Skeletal muscle tissue (tissue), 4 donors: ENCODE data around the gene ZG16. TPM values are rescaled to one million over a fixed set of nuclear protein-coding genes. Genes with fewer than 3 reads are reported as not detected.
"Not testable (repeated sequence)": the region's sequence is repeated elsewhere in the genome, so short reads cannot be mapped to it uniquely, and the experiment has no call there.

Experiments
- H3K27ac ChIP-seq: one replicate; pipeline ENCODE4 v1.7.0; 2013; ENCODE audit warnings: mild to moderate bottlenecking, low read depth, low read length, inconsistent platforms
- H3K27me3 ChIP-seq, 3 donors: one replicate each; pipeline ENCODE4 v1.7.0; 2013; ENCODE audit warnings: low read length in 3 of 3; ENCODE audit not compliant: control insufficient read depth in 3 of 3, insufficient read depth in 3 of 3
- H3K36me3 ChIP-seq, 3 donors: one replicate each; pipeline ENCODE4 v1.7.0; 2013; ENCODE audit warnings: low read length in 3 of 3; ENCODE audit not compliant: control insufficient read depth in 3 of 3, insufficient read depth in 3 of 3
- H3K4me1 ChIP-seq, 3 donors: one replicate each; pipeline ENCODE4 v1.7.0; 2013; ENCODE audit warnings: low read length in 3 of 3, mild to moderate bottlenecking in 3 of 3; ENCODE audit not compliant: control insufficient read depth in 3 of 3, insufficient read depth in 3 of 3
- H3K4me3 ChIP-seq, 3 donors: one replicate each; pipeline ENCODE4 v1.7.0; 2013; ENCODE audit warnings: low read length in 3 of 3
- H3K9ac ChIP-seq, 3 donors: one replicate each; pipeline ENCODE4 v1.7.0; 2013; ENCODE audit warnings: low read length in 3 of 3, mild to moderate bottlenecking in 3 of 3, moderate library complexity in 2 of 3, low read depth in 1 of 3
- H3K9me3 ChIP-seq, 3 donors: one replicate each; pipeline ENCODE4 v1.7.0; 2013; ENCODE audit warnings: low read length in 3 of 3; ENCODE audit not compliant: control insufficient read depth in 3 of 3
- total RNA-seq: library from RNA; depleted of rRNA; stranded (reverse); fragments of >200 nt; gene quantifications from one replicate; pipeline ENCODE4 v1.2.3, GENCODE V29; 2014
- donor health status: Osteomylitis.

ZG16 gene
- total RNA-seq, 1 donor from 2014 or later, result not detected

- not testable (repeated sequence) for H3K4me1 ChIP-seq, H3K4me3 ChIP-seq, H3K27ac ChIP-seq, H3K36me3 ChIP-seq, H3K9ac ChIP-seq, H3K9me3 ChIP-seq
- H3K27me3 ChIP-seq, result peaks cover 0 to 11% (median 0%) of the 10 kb centered on the region in 3 donors
Observed at GRCh38 chr16:29739927-29740629, 38.0 kb upstream of the ZG16 start.

GRCh38 chr16:29740630-29741015, 37.4 kb upstream of the ZG16 start:
- not testable (repeated sequence) for H3K4me3 ChIP-seq, H3K27ac ChIP-seq, H3K9me3 ChIP-seq, H3K36me3 ChIP-seq, H3K4me1 ChIP-seq, H3K9ac ChIP-seq
- H3K27me3 ChIP-seq, result peaks cover 0 to 11% (median 0%) of the 10 kb centered on the region in 3 donors

GRCh38 chr16:29742683-29743275, 35.3 kb upstream of the ZG16 start:
- H3K36me3 ChIP-seq, result no peaks in the 10 kb centered on the region
- H3K9me3 ChIP-seq, result no peaks in the 10 kb centered on the region
- H3K27me3 ChIP-seq, result peaks cover 0 to 6% (median 0%) of the 10 kb centered on the region in 3 donors
- H3K4me1 ChIP-seq, result no peaks in the 10 kb centered on the region
- H3K9ac ChIP-seq, result no peak overlapping the region
- no peak overlapping the region for H3K27ac ChIP-seq
- no peak overlapping the region for H3K4me3 ChIP-seq

DNA sequence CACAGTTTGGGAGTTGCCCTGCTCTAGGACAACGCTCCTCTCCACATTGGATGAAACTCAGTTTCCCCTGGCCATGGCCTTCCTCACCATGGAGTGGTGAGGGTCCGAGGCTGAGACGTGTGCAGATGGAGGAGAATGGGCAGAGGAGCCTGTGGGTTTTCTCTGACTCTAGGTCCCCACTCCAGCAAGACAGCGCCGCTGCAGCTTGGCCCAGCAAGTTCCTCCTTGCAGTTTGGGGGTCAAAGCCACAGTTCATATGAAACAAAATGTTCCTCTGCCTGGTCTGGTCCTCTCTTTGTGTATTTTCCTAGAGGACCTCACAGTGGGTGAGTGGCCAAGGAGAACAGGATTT, 34.6 kb upstream of the ZG16 start:
- no peak overlapping the region for H3K4me3 ChIP-seq
- peaks cover 0 to 6% (median 0%) of the 10 kb centered on the region in 3 donors for H3K27me3 ChIP-seq
- no peaks in the 10 kb centered on the region for H3K9me3 ChIP-seq
- no peak overlapping the region for H3K9ac ChIP-seq
- no peak overlapping the region for H3K27ac ChIP-seq
- H3K4me1 ChIP-seq, result no peaks in the 10 kb centered on the region
- H3K36me3 ChIP-seq, result no peaks in the 10 kb centered on the region

- Histone ChIP-seq H3K27me3 (peaks cover 0 to 6% (median 0%) of the 10 kb centered on the region in 3 donors), H3K36me3 (no peaks in the 10 kb centered on the region), H3K4me3 (no peak overlapping the region), H3K9ac (no peak overlapping the region), H3K4me1 (no peaks in the 10 kb centered on the region), H3K27ac (no peak overlapping the region), H3K9me3 (no peaks in the 10 kb centered on the region)
Observed at GRCh38 chr16:29743827-29744531, 34.1 kb upstream of the ZG16 start.

- H3K27ac ChIP-seq, result no peak overlapping the region
- H3K9ac ChIP-seq, result no peak overlapping the region
- no peaks in the 10 kb centered on the region for H3K36me3 ChIP-seq
- H3K4me3 ChIP-seq, result no peak overlapping the region
- H3K9me3 ChIP-seq, result no peaks in the 10 kb centered on the region
- peaks cover 0 to 6% (median 0%) of the 10 kb centered on the region in 3 donors for H3K27me3 ChIP-seq
- H3K4me1 ChIP-seq, result no peaks in the 10 kb centered on the region
Observed at GRCh38 chr16:29744541-29745101, 33.4 kb upstream of the ZG16 start.

- Histone ChIP-seq H3K36me3 (no peaks in the 10 kb centered on the region), H3K27ac (no peak overlapping the region), H3K27me3 (peaks cover 0 to 6% (median 0%) of the 10 kb centered on the region in 3 donors), H3K9me3 (no peaks in the 10 kb centered on the region), H3K9ac (no peak overlapping the region), H3K4me1 (no peaks in the 10 kb centered on the region), H3K4me3 (peak overlapping the region in 1 of 3 donors; percentile 20)
Observed at GRCh38 chr16:29745121-29745852, 32.8 kb upstream of the ZG16 start.

GRCh38 chr16:29745853-29746345, 32.2 kb upstream of the ZG16 start, which contains the start of gene C16orf54:
C16orf54 (minus strand) TSS chr16:29745990; CDS start chr16:29744951, 1,039 bp downstream.
- no peak within 1 kb of the TSS for H3K9ac ChIP-seq
- no peaks in the 10 kb centered on the region for H3K4me1 ChIP-seq
- H3K27me3 ChIP-seq, result peaks cover 0 to 6% (median 0%) of the 10 kb centered on the region in 3 donors
- H3K36me3 ChIP-seq, result no peaks in the 10 kb centered on the region
- no peak within 1 kb of the TSS for H3K27ac ChIP-seq
- H3K4me3 ChIP-seq, result peak within 1 kb of the TSS in 1 of 3 donors; percentile 20
- H3K9me3 ChIP-seq, result no peaks in the 10 kb centered on the region

GRCh38 chr16:29746518-29746917, 31.5 kb upstream of the ZG16 start:
- not testable (repeated sequence) for H3K9ac ChIP-seq, H3K9me3 ChIP-seq, H3K4me1 ChIP-seq, H3K27me3 ChIP-seq, H3K4me3 ChIP-seq, H3K27ac ChIP-seq, H3K36me3 ChIP-seq
